GM19035 (cell line): ENCODE measurements around the gene ASRGL1.

Experiments
- ATAC-seq: cut with Tn5 transposase; IDR thresholded peaks from one replicate; pipeline ENCODE4 v1.9.1; 2021; ENCODE audit not compliant: unreplicated experiment

The ASRGL1 gene

GRCh38 chr11:62439785-62440602 is 102.7 kb downstream of the ASRGL1 start:
- no peak for ATAC-seq
